AG09319 (cell line): Measurements from ENCODE around the gene ACAD11.

Experiments used
- DNase-seq: peaks from one replicate; pipeline ENCODE4 v3.0.0-alpha.2; 2010; ENCODE audit warnings: low read depth; ENCODE audit errors: extremely low read depth
- TF ChIP-seq, protein P1 (sequence below): IDR thresholded peaks from 2 replicates; pipeline ENCODE4 v1.5.1; 2011; ENCODE audit warnings: low read depth, mild to moderate bottlenecking, inconsistent platforms, low read length, moderate library complexity

ACAD11 gene

DNA sequence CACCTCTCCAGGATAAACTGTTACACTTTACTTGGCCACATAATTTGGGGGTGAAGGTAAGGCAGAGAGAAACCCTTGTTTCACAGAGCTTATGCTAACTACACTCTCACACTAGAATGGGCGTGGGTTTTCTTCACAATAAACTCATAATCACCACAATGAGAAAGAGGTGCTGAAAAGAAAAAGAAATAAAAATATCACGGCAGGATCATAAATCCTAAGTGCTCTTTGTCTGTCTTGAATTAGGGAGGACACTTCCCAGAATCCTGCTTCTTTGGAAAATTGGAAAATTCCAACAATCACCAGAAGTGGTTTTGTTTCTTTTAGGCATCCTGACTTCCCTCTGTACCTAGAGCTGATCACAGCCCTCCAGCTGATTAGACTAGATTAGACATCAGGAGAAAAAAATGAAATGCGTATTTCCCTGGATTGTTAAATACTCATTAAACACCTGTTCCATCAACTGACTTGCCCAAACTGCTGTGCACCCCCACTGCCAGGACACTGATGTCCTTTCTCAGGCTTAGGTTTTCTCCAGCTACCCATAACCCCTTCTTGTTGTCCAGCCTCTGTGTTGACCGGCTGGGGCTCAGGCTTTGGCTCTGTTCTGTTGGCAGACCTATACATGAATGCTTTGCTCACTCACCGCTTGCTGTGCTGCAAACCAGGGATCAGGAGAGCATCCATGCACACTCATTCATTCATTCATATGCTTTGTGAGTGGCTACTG, 104.1 kb downstream of the ACAD11 start:
- TF ChIP-seq, protein P1, sequence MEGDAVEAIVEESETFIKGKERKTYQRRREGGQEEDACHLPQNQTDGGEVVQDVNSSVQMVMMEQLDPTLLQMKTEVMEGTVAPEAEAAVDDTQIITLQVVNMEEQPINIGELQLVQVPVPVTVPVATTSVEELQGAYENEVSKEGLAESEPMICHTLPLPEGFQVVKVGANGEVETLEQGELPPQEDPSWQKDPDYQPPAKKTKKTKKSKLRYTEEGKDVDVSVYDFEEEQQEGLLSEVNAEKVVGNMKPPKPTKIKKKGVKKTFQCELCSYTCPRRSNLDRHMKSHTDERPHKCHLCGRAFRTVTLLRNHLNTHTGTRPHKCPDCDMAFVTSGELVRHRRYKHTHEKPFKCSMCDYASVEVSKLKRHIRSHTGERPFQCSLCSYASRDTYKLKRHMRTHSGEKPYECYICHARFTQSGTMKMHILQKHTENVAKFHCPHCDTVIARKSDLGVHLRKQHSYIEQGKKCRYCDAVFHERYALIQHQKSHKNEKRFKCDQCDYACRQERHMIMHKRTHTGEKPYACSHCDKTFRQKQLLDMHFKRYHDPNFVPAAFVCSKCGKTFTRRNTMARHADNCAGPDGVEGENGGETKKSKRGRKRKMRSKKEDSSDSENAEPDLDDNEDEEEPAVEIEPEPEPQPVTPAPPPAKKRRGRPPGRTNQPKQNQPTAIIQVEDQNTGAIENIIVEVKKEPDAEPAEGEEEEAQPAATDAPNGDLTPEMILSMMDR, result no peak
- no peak for DNase-seq

DNA sequence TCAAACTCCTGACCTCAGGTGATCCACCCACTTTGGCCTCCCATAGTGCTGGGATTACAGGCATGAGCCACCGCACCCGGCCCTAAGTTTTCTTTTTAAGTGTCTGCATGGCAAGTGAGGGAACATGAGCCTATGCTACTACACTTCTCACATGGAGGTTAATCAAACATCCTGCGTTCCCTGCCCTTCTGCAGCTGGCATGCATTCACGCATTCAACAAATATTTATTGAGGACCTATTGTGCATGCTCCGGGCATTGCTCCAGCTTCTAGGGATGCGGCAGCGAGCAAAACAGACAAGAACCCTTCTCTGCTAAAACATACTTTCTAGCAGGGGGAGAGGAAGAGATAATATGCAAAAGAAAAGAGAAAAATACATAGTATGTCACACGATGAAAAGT, 105.2 kb downstream of the ACAD11 start:
- TF ChIP-seq, protein P1, result no peak
- DNase-seq, result no peak

DNA sequence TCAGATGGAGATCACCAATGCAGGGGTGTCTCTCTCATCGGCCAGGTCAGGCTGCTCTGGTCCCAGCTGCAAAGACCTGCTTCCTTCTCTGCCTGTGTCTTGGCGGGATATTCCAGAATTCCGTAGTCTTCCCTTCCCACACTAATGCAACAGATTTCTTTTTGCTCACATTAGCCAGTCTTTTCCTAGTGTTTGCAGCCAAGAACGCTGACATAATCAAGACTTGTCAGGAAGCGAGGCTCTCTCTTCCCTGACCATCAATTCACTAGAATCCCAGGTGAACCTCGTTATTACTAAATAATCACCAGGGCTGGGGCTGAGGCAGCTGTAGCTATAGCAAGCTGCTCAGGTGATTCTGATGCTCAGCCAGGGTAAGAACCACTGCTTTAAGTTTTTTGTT, 105.8 kb downstream of the ACAD11 start:
- TF ChIP-seq, protein P1, result no peak
- no peak for DNase-seq

DNA sequence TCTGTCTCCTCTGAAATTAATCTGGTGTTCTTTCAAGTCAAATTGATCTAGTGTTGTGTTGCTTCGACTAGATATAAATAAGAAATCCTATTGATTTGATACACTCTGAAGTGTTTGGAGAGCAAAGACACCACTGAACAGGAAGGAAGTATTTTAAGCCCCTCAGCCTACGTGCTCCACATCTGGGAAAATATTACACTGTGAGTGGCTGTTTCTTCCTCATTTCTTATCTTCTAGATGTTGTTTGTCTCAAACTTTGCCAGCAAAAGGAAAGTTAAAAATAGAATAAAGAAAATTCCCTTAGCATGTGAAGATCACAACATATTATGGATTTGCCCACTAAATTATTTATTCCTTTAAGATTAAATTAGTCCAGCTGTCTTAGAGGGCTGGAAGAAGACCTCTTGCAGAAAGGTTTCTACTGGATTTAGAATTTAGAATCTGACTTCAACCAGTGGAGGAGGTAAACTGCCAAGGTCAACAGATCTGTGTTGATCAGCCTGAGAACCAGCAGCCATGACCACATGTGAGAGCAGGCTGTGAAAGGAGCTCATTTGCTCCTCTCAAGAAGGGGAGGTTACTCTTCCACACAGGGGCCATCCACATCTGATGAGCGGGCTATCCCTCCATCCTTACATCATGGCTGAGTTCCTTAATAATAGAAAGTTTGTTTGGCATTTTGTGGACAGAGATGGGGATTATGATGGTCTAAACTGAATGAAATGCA, 108.9 kb downstream of the ACAD11 start:
- TF ChIP-seq, protein P1, result no peak
- no peak for DNase-seq

DNA sequence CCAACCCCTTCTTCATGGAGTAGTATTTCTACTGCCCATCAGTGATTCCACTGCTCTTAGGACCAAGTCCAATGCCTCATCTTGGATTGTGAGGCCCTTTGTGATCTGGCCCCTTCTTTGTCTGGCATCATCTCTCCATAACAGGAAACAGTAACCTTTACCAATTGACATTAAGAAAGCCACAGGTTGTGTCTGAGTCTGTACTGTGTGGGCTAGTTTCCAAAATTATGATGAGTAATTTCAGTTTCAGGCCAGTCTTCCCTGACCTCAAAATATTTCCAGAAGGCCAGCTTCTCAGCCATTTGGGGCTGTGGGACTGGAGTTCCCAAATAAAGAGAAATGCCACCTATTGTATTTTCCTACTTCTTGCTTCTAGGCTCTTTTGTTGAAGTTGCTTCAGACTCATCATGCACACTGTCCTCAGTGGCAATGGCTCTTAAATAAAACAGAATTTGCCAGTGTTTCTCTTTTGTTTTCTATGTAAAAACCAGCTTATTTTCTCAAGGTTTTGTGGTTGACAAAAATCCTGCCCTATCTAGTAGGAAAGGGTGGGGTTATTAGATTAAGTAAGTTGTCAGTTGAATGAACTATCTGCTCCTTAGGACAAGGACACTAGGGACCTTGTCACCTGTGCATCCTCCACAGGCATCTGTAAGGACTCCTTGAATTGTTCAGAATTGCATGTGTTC, 109.6 kb downstream of the ACAD11 start:
- DNase-seq, result no peak
- TF ChIP-seq, protein P1, result no peak

DNA sequence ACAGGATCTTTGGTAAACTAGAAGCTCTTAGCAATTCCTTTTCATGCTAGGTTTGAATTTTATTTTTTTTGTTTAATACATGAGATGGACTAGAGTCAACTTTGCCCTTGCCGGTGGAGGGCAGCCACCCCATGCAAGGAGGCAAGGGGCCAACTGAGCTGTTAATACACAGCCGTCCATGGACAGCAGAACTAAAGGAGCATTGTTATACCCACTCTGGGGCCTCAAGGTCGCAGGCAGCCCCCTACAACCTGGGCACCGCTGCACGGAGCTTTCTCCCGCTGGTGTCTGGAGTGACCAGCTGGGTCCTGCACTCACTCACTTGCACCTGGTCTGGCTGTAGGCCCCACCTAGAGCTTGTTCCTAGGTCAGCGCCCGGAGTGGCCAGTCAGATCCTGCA, 110.4 kb downstream of the ACAD11 start:
- no peak for DNase-seq
- TF ChIP-seq, protein P1, result no peak

DNA sequence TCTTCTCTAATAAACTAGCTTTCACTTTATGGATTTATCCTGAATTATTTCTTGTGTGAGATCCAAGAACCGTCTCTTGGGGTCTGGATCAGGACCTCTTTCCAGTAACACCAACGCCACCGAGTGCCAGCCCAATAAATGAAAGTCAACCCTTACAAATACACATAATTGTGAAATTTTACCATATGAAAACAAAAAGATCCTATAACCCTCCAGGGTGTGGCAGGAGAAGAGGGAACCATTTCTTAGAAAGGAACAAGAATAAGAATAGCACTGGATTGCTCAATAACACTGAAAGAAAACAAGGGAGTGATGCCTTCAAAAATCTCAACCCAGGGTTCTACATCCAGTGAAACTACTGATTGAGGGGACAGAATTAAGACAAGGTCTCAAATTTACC, 114.1 kb downstream of the ACAD11 start:
- TF ChIP-seq, protein P1, result no peak
- DNase-seq, result no peak
